Measurements from ENCODE around the gene KCNK2. TPM values are rescaled to one million over a fixed set of nuclear protein-coding genes. Genes with fewer than 3 reads are reported as not detected.

The KCNK2 gene
- total RNA-seq, 1 experiment from 2014 or later: 0.44 TPM

DNA sequence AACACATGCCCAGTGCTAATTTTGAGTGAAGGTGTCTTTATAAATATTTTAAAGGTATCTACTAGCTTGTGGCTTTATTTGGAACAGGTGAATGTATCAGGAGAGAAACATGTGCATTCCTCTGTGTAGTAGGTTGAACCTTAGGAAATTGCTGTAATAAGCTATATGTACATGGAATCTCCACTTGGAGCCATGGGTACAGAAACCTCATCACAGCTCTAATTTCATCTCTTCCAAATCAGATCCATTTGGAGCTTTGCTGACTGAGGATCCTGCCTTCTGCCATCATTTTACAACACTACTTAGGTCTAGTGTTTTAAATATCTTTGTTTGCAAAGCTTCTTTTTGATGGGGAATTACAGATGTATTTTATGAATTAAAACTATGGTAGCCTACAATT is 2.1 kb downstream of the KCNK2 start:
- Mint-ChIP-seq H3K4me3 (no peak overlapping the region), H3K4me1 (peaks cover 15 to 22% of the 10 kb centered on the region in 2 experiments), H3K27me3 (ENCODE audit: low read depth) (peaks cover 90% of the 10 kb centered on the region), H3K27ac (no peak overlapping the region), H3K36me3 (ENCODE audit: insufficient read depth in 1 of 3, low read depth in 3 of 3) (no peaks in the 10 kb centered on the region), H3K9me3 (no peaks in the 10 kb centered on the region; a peak in 1 of 5 replicates)
- H4K20me1 ChIP-seq (ENCODE audit: control insufficient read depth, insufficient read depth, insufficient read length): peaks cover 3% of the 10 kb centered on the region
- no peaks in the 10 kb centered on the region for H3K9me3 ChIP-seq (ENCODE audit: control insufficient read depth, low read depth, low read length)
- no peaks in the 10 kb centered on the region for H3K79me1 ChIP-seq (ENCODE audit: insufficient read depth, low read depth, low read length, poor library complexity, severe bottlenecking)
- H3K4ac ChIP-seq (ENCODE audit: low read depth, low read length): no peak overlapping the region
- no peak overlapping the region for H4K8ac ChIP-seq (replicated peaks; ENCODE audit: insufficient read length, low read depth, low read length)
- H3K14ac ChIP-seq (ENCODE audit: insufficient read depth, low read length): no peak overlapping the region
- H2BK12ac ChIP-seq (ENCODE audit: insufficient read length, low read depth, low read length): no peak overlapping the region
- H2BK5ac ChIP-seq (ENCODE audit: insufficient read length, low read length): no peak overlapping the region
- no peak overlapping the region for H2AFZ ChIP-seq (ENCODE audit: low read length)
- H3K27me3 ChIP-seq (ENCODE audit: insufficient read depth, low read length): peaks cover 40% of the 10 kb centered on the region
- no peak overlapping the region for H4K91ac ChIP-seq (ENCODE audit: insufficient read length, low read depth, low read length)
- H3K23ac ChIP-seq (ENCODE audit: insufficient read length, low read depth, low read length): no peak overlapping the region
- H3K18ac ChIP-seq (ENCODE audit: insufficient read length, low read depth, low read length): no peak overlapping the region
- no peak overlapping the region for H2BK120ac ChIP-seq (ENCODE audit: low read depth, low read length, poor library complexity, severe bottlenecking)
- no peak overlapping the region for H3K4me2 ChIP-seq (ENCODE audit: insufficient read depth, insufficient read length, low read length)
- H4K5ac ChIP-seq (ENCODE audit: insufficient read length, low read depth, low read length): no peak overlapping the region
- no peaks in the 10 kb centered on the region for H3K79me2 ChIP-seq (ENCODE audit: insufficient read depth, low read length)
- no peak overlapping the region for H2BK20ac ChIP-seq (ENCODE audit: low read depth, low read length, poor library complexity, severe bottlenecking)
- H3K27ac ChIP-seq (ENCODE audit: insufficient read length, low read depth, low read length): no peak overlapping the region
- H3K4me1 ChIP-seq (ENCODE audit: insufficient read depth, low read length): no peaks in the 10 kb centered on the region
- TF ChIP-seq, protein P1, sequence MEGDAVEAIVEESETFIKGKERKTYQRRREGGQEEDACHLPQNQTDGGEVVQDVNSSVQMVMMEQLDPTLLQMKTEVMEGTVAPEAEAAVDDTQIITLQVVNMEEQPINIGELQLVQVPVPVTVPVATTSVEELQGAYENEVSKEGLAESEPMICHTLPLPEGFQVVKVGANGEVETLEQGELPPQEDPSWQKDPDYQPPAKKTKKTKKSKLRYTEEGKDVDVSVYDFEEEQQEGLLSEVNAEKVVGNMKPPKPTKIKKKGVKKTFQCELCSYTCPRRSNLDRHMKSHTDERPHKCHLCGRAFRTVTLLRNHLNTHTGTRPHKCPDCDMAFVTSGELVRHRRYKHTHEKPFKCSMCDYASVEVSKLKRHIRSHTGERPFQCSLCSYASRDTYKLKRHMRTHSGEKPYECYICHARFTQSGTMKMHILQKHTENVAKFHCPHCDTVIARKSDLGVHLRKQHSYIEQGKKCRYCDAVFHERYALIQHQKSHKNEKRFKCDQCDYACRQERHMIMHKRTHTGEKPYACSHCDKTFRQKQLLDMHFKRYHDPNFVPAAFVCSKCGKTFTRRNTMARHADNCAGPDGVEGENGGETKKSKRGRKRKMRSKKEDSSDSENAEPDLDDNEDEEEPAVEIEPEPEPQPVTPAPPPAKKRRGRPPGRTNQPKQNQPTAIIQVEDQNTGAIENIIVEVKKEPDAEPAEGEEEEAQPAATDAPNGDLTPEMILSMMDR (conservative IDR thresholded peaks at IDR 0.05): no peak
- no peak for DNase-seq
- no peak overlapping the region for H3T11ph ChIP-seq (ENCODE audit: low read length)
- no peak overlapping the region for H2AK5ac ChIP-seq (ENCODE audit: insufficient read length, low read length)
- no peak overlapping the region for H3K56ac ChIP-seq (ENCODE audit: insufficient read length, low read depth, low read length)
- peaks cover 18% of the 10 kb centered on the region for H3K23me2 ChIP-seq (ENCODE audit: insufficient read length, low read depth, low read length, poor library complexity, severe bottlenecking)
- H3K9ac ChIP-seq (ENCODE audit: extremely low read depth, insufficient read length, low read length): no peak overlapping the region
- H2BK15ac ChIP-seq (ENCODE audit: low read depth, low read length): no peak overlapping the region
